ENCODE results near the gene B3GALT4.
"Not testable (repeated sequence)": the region's sequence is repeated elsewhere in the genome, so short reads cannot be mapped to it uniquely, and the experiment has no call there.

The B3GALT4 gene

GRCh38 chr6:33272275-33273128 is 4.4 kb upstream of the B3GALT4 start:
- DNase-seq: no peak
- ATAC-seq: peak; percentile 1

- ATAC-seq: no peak
- no peak for DNase-seq
Measured at GRCh38 chr6:33273129-33273923, 3.6 kb upstream of the B3GALT4 start.

- ATAC-seq (no peak), DNase-seq (no peak)
Measured at GRCh38 chr6:33273924-33274902, 2.7 kb upstream of the B3GALT4 start.

GRCh38 chr6:33275795-33276580 is 935 bp upstream of the B3GALT4 start:
- not testable (repeated sequence) for ATAC-seq, DNase-seq

- ATAC-seq (no peak), DNase-seq (peak; percentile 37)
Measured at GRCh38 chr6:33276581-33276863, 401 bp upstream of the B3GALT4 start.

- ATAC-seq: no peak
Measured at GRCh38 chr6:33277663-33278391, 904 bp downstream of the B3GALT4 start.

GRCh38 chr6:33278392-33278741 is 1.4 kb downstream of the B3GALT4 start:
- DNase-seq (no peak), ATAC-seq (no peak)

More at GRCh38 chr6:33277663-33278391, 904 bp downstream of the B3GALT4 start:
- peak; percentile 50 for DNase-seq

- no peak for ATAC-seq
Measured at GRCh38 chr6:33278810-33279209, 1.9 kb downstream of the B3GALT4 start.

GRCh38 chr6:33279257-33279695 is 2.4 kb downstream of the B3GALT4 start:
- DNase-seq: no peak
- no peak for ATAC-seq

More at GRCh38 chr6:33278810-33279209, 1.9 kb downstream of the B3GALT4 start:
- DNase-seq: no peak

- ATAC-seq (no peak), DNase-seq (no peak)
Measured at GRCh38 chr6:33279971-33280511, 3.1 kb downstream of the B3GALT4 start.

- ATAC-seq: no peak
Measured at GRCh38 chr6:33280539-33280938, 3.6 kb downstream of the B3GALT4 start.

GRCh38 chr6:33285214-33285613 is 8.3 kb downstream of the B3GALT4 start:
- not testable (repeated sequence) for ATAC-seq, DNase-seq

More at GRCh38 chr6:33280539-33280938, 3.6 kb downstream of the B3GALT4 start:
- DNase-seq: no peak

- DNase-seq (no peak), ATAC-seq (no peak)
Measured at GRCh38 chr6:33286946-33287914, 10.3 kb downstream of the B3GALT4 start.

- DNase-seq (no peak), ATAC-seq (no peak)
Measured at GRCh38 chr6:33288141-33288920, 11.4 kb downstream of the B3GALT4 start.

GRCh38 chr6:33288921-33289783 is 12.2 kb downstream of the B3GALT4 start, which contains the start of the genes PFDN6 and WDR46:
PFDN6 (plus strand) TSS chr6:33289601; CDS start chr6:33289857, 256 bp downstream.
WDR46 (minus strand) TSS chr6:33289239; CDS start chr6:33289170, 69 bp downstream.
- DNase-seq: peak; percentile 78
- peak; percentile 96 for ATAC-seq

- DNase-seq (no peak), ATAC-seq (no peak)
Measured at GRCh38 chr6:33289784-33290315, 12.9 kb downstream of the B3GALT4 start.

- DNase-seq (no peak), ATAC-seq (no peak)
Measured at GRCh38 chr6:33290459-33290858, 13.5 kb downstream of the B3GALT4 start.
